GM21367 (cell line): ENCODE measurements around the gene INAFM1.

Experiments used
- ATAC-seq: cut with Tn5 transposase; IDR thresholded peaks from one replicate; pipeline ENCODE4 v1.9.1; 2021; ENCODE audit not compliant: unreplicated experiment

INAFM1 gene

GRCh38 chr19:47274071-47274890 lies at the start of gene INAFM1:
TSS of gene INAFM1 (plus strand) at chr19:47274885. CDS start at chr19:47274920, 35 bp downstream.
- ATAC-seq, result peak; percentile 37

GRCh38 chr19:47225746-47226425 lies 48.8 kb upstream of the INAFM1 start:
- peak; percentile 34 for ATAC-seq

GRCh38 chr19:47226426-47227351 lies 48.0 kb upstream of the INAFM1 start:
- ATAC-seq, result peak; percentile 10

- ATAC-seq, result no peak
Observed at GRCh38 chr19:47227352-47228167, 47.1 kb upstream of the INAFM1 start.

- no peak for ATAC-seq
Observed at GRCh38 chr19:47228168-47228936, 46.3 kb upstream of the INAFM1 start.

GRCh38 chr19:47228937-47229675 lies 45.6 kb upstream of the INAFM1 start:
- ATAC-seq, result no peak

GRCh38 chr19:47229676-47230053 lies 45.0 kb upstream of the INAFM1 start:
- no peak for ATAC-seq

- no peak for ATAC-seq
Observed at GRCh38 chr19:47230054-47230920, 44.4 kb upstream of the INAFM1 start.

- ATAC-seq, result no peak
Observed at GRCh38 chr19:47230921-47231214, 43.8 kb upstream of the INAFM1 start, which contains the start of gene BBC3. TSS of gene BBC3 (minus strand) at chr19:47231199. CDS start at chr19:47228431, 2,768 bp downstream.

GRCh38 chr19:47231215-47232054 lies 43.2 kb upstream of the INAFM1 start:
- no peak for ATAC-seq

- no peak for ATAC-seq
Observed at GRCh38 chr19:47232422-47233211, 42.1 kb upstream of the INAFM1 start.

- no peak for ATAC-seq
Observed at GRCh38 chr19:47236072-47236675, 38.5 kb upstream of the INAFM1 start.

GRCh38 chr19:47239152-47239551 lies 35.5 kb upstream of the INAFM1 start:
- ATAC-seq, result no peak

- ATAC-seq, result no peak
Observed at GRCh38 chr19:47239610-47240296, 34.9 kb upstream of the INAFM1 start.

- no peak for ATAC-seq
Observed at GRCh38 chr19:47240556-47240955, 34.1 kb upstream of the INAFM1 start.
